HepG2 (cell line): ENCODE results near the gene C2. TPM values are rescaled to one million over a fixed set of nuclear protein-coding genes. Genes with fewer than 3 reads are reported as not detected.

Experiments used
- CEBPG ChIP-seq: IDR thresholded peaks from 2 replicates; pipeline ENCODE4 v1.6.1; 2016
- FOXK2 ChIP-seq: fragments of 450-650 bp; IDR thresholded peaks from 2 replicates; pipeline ENCODE4 v1.6.1; 2016
- HNRNPK ChIP-seq: fragments of 200-400 bp; formaldehyde crosslinking; IDR thresholded peaks from 2 replicates; pipeline ENCODE4 v1.6.1; 2018; ENCODE audit warnings: low read length, low read depth, moderate library complexity, mild to moderate bottlenecking; ENCODE audit not compliant: poor library complexity, severe bottlenecking
- HOXA5 ChIP-seq: sonication (generic); formaldehyde crosslinking; IDR thresholded peaks from 2 replicates; pipeline ENCODE4 v1.4.0; 2020; ENCODE audit warnings: missing genetic modification reagents
- KDM4B ChIP-seq: sonication (generic); formaldehyde crosslinking; IDR thresholded peaks from 2 replicates; pipeline ENCODE4 v1.4.0; 2020; ENCODE audit warnings: missing genetic modification reagents
- KDM5A ChIP-seq: fragments of 200-600 bp; sonication (generic); IDR thresholded peaks from 2 replicates; pipeline ENCODE4 v1.7.0; 2018; ENCODE audit warnings: antibody characterized with exemption, mild to moderate bottlenecking, low read length, borderline replicate concordance
- MTA1 ChIP-seq: sonication (generic); formaldehyde crosslinking; IDR thresholded peaks from 2 replicates; pipeline ENCODE4 v1.4.0; 2020; ENCODE audit warnings: missing genetic modification reagents, mild to moderate bottlenecking, borderline replicate concordance
- MTF1 ChIP-seq: sonication (generic); formaldehyde crosslinking; IDR thresholded peaks from 2 replicates; pipeline ENCODE4 v1.5.0; 2020; ENCODE audit warnings: missing genetic modification reagents
- RXRA ChIP-seq: sonication (generic); formaldehyde crosslinking; IDR thresholded peaks from 2 replicates; pipeline ENCODE4 v1.5.1; 2020; ENCODE audit warnings: missing genetic modification reagents
- SMC3 ChIP-seq: IDR thresholded peaks from 2 replicates; pipeline ENCODE4 v1.6.1; 2011; ENCODE audit warnings: low read length, improper control_type of control experiment
- WIZ ChIP-seq: sonication (generic); formaldehyde crosslinking; IDR thresholded peaks from 2 replicates; pipeline ENCODE4 v1.5.1; 2020; ENCODE audit warnings: mild to moderate bottlenecking, missing genetic modification reagents
- ZNF34 ChIP-seq: sonication (generic); formaldehyde crosslinking; IDR thresholded peaks from 2 replicates; pipeline ENCODE4 v1.4.0; 2020; ENCODE audit warnings: mild to moderate bottlenecking, missing genetic modification reagents, borderline replicate concordance
- ZNF446 ChIP-seq: sonication (generic); formaldehyde crosslinking; IDR thresholded peaks from 2 replicates; pipeline ENCODE4 v1.5.0; 2020; ENCODE audit warnings: mild to moderate bottlenecking, missing genetic modification reagents
- ZNF746 ChIP-seq: sonication (generic); formaldehyde crosslinking; IDR thresholded peaks from 2 replicates; pipeline ENCODE4 v1.8.0; 2022; ENCODE audit warnings: mild to moderate bottlenecking, missing genetic modification reagents
- ZSCAN29 ChIP-seq: sonication (generic); formaldehyde crosslinking; conservative IDR thresholded peaks from 2 replicates; pipeline ENCODE4 v1.4.0; 2020; ENCODE audit warnings: mild to moderate bottlenecking, missing genetic modification reagents
- polyA plus RNA-seq, 8 experiments: library from polyadenylated mRNA; depleted of rRNA in 3 of 8; stranded (reverse) in 7 of 8; unstranded in 1 of 8; fragments of >200 nt; fragmentation: Illumina TruSeq in 4 of 8; extraction: Trizol in 4 of 8; gene quantifications; 2 replicates each; pipeline versions ENCODE4 v1.2.1 to v1.2.3, GENCODE V29; 2011 to 2016; ENCODE audit warnings: low read depth in 4 of 8, missing spikeins in 1 of 8, mixed read lengths in 1 of 8; ENCODE audit not compliant: insufficient read depth in 1 of 8
- total RNA-seq, 5 experiments: library from RNA; depleted of rRNA; stranded (reverse); fragments of >200 nt; fragmentation: Illumina TruSeq; extraction: Trizol; gene quantifications; 2 replicates each; pipeline ENCODE4 v1.2.3, GENCODE V29; 2016; ENCODE audit warnings: low read depth in 1 of 5
- TF ChIP-seq, protein P1 (sequence below): IDR thresholded peaks from 2 replicates; pipeline ENCODE4 v1.6.1; 2016; ENCODE audit warnings: low read depth
- TF ChIP-seq, protein P2 (sequence below): conservative IDR thresholded peaks from 2 replicates; pipeline ENCODE4 v1.6.1; 2018; ENCODE audit warnings: missing genetic modification reagents
- TF ChIP-seq, protein P3 (sequence below): sonication (generic); formaldehyde crosslinking; IDR thresholded peaks from 2 replicates; pipeline ENCODE4 v1.9.0; 2021; ENCODE audit warnings: missing genetic modification reagents, mild to moderate bottlenecking, borderline replicate concordance
- TF ChIP-seq, protein P4 (sequence below), 2 experiments: sonication (generic) in 1 of 2; formaldehyde crosslinking in 1 of 2; IDR thresholded peaks; 2 replicates each; pipeline versions ENCODE4 v1.5.1 to v1.6.1; 2011 to 2020; ENCODE audit warnings: borderline replicate concordance in 1 of 2, low read depth in 1 of 2, low read length in 1 of 2, mild to moderate bottlenecking in 1 of 2, missing genetic modification reagents in 1 of 2, moderate library complexity in 1 of 2
- TF ChIP-seq, protein P5 (sequence below): IDR thresholded peaks from 2 replicates; pipeline ENCODE4 v1.6.1; 2016; ENCODE audit warnings: missing compliant biosample characterization, missing genetic modification reagents, borderline replicate concordance

Gene C2
- total and polyA plus RNA-seq, 2 of the 13 experiments (the other 11 are each of a cell fraction or from before 2014, with no cell fraction given) = 165 to 307 TPM

DNA sequence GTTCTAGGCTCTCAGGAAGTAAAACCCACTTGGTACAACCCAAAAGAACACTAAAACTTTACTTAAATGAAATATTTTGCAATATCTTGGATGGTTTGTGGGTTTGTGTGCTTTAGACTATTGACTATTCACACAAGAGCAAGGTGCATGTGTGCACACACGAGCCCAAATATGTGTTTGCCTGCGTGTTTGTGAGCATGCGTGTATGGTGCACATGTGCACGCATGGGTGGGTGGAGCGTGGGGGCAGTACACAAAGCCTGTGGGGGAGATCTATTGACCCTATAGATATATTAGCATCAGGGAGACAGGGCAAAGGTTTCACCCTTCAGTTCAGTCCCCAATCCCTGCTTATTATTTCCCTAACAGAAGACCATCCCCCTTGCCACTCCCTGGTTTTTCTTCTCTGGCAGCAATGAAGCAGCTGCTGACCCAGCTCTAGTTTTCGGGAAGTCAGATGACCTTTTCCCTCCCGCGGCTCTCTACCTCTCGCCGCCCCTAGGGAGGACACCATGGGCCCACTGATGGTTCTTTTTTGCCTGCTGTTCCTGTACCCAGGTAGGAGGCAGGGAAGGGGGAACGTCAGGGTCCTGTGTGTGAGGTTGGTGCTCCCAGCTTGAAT lies at the start of gene C2 (continued):
- TF ChIP-seq ZNF446 (CRISPR knock-in tag) (no peak), RXRA (CRISPR knock-in tag) (peak; percentile 90), KDM4B (CRISPR knock-in tag) (peak; percentile 79), ZNF34 (CRISPR knock-in tag) (no peak), ZSCAN29 (peak; percentile 61; the same call in 1 of the 2 replicates), WIZ (CRISPR knock-in tag) (no peak; the same call in 1 of the 2 replicates), HNRNPK (no peak), CEBPG (CRISPR knock-in tag) (peak; percentile 95), MTA1 (CRISPR knock-in tag) (peak; percentile 94), FOXK2 (peak; percentile 82; the same call in 1 of the 2 replicates), HOXA5 (0 out of 2 replicates have a peak, but pooled peaks have one; percentile 22), MTF1 (CRISPR knock-in tag) (no peak), SMC3 (peak; percentile 47), ZNF746 (CRISPR knock-in tag) (peak; percentile 78), KDM5A (peak; percentile 40; the same call in 1 of the 2 replicates)
- TF ChIP-seq, protein P1, sequence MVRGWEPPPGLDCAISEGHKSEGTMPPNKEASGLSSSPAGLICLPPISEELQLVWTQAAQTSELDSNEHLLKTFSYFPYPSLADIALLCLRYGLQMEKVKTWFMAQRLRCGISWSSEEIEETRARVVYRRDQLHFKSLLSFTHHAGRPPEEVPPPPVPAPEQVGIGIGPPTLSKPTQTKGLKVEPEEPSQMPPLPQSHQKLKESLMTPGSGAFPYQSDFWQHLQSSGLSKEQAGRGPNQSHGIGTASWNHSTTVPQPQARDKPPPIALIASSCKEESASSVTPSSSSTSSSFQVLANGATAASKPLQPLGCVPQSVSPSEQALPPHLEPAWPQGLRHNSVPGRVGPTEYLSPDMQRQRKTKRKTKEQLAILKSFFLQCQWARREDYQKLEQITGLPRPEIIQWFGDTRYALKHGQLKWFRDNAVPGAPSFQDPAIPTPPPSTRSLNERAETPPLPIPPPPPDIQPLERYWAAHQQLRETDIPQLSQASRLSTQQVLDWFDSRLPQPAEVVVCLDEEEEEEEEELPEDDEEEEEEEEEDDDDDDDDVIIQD (CRISPR knock-in tag) = peak; percentile 69; the same call in 1 of the 2 replicates
- TF ChIP-seq, protein P2, sequence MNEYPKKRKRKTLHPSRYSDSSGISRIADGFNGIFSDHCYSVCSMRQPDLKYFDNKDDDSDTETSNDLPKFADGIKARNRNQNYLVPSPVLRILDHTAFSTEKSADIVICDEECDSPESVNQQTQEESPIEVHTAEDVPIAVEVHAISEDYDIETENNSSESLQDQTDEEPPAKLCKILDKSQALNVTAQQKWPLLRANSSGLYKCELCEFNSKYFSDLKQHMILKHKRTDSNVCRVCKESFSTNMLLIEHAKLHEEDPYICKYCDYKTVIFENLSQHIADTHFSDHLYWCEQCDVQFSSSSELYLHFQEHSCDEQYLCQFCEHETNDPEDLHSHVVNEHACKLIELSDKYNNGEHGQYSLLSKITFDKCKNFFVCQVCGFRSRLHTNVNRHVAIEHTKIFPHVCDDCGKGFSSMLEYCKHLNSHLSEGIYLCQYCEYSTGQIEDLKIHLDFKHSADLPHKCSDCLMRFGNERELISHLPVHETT (CRISPR knock-in tag) = 0 out of 2 replicates have a peak, but pooled peaks have one; percentile 39
- TF ChIP-seq, protein P3, sequence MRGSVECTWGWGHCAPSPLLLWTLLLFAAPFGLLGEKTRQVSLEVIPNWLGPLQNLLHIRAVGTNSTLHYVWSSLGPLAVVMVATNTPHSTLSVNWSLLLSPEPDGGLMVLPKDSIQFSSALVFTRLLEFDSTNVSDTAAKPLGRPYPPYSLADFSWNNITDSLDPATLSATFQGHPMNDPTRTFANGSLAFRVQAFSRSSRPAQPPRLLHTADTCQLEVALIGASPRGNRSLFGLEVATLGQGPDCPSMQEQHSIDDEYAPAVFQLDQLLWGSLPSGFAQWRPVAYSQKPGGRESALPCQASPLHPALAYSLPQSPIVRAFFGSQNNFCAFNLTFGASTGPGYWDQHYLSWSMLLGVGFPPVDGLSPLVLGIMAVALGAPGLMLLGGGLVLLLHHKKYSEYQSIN (CRISPR knock-in tag) = no peak
- TF ChIP-seq, protein P4, sequence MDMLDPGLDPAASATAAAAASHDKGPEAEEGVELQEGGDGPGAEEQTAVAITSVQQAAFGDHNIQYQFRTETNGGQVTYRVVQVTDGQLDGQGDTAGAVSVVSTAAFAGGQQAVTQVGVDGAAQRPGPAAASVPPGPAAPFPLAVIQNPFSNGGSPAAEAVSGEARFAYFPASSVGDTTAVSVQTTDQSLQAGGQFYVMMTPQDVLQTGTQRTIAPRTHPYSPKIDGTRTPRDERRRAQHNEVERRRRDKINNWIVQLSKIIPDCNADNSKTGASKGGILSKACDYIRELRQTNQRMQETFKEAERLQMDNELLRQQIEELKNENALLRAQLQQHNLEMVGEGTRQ (IDR thresholded peaks at IDR 0.05; ENCODE audit: low read depth, low read length) = no peak
- TF ChIP-seq, protein P4 (CRISPR knock-in tag; IDR thresholded peaks at IDR 0.05; ENCODE audit: borderline replicate concordance) = peak; percentile 68; the same call in 1 of the 2 replicates
- TF ChIP-seq, protein P5, sequence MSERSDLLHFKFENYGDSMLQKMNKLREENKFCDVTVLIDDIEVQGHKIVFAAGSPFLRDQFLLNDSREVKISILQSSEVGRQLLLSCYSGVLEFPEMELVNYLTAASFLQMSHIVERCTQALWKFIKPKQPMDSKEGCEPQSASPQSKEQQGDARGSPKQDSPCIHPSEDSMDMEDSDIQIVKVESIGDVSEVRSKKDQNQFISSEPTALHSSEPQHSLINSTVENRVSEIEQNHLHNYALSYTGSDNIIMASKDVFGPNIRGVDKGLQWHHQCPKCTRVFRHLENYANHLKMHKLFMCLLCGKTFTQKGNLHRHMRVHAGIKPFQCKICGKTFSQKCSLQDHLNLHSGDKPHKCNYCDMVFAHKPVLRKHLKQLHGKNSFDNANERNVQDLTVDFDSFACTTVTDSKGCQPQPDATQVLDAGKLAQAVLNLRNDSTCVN = peak; percentile 92; the same call in 1 of the 2 replicates
